Measurements from ENCODE around the gene PRPF38A.
"Not testable (repeated sequence)": the region's sequence is repeated elsewhere in the genome, so short reads cannot be mapped to it uniquely, and the experiment has no call there.

PRPF38A gene

GRCh38 chr1:52404116-52404974, at the start of gene PRPF38A, which contains the start of gene ORC1:
Gene PRPF38A, plus strand, starts transcription at chr1:52404602. Its CDS starts 148 bp downstream, at chr1:52404750.
Gene ORC1, minus strand, starts transcription at chr1:52404423. Its CDS starts 2,200 bp downstream, at chr1:52402223.
- DNase-seq (ENCODE audit: low spot score): peak; percentile 99

- DNase-seq (ENCODE audit: low spot score): no peak
These were observed 49.0 kb upstream of the PRPF38A start for GRCh38 chr1:52355436-52355835.

- DNase-seq (ENCODE audit: low spot score): no peak
These were observed 48.4 kb upstream of the PRPF38A start for GRCh38 chr1:52355847-52356505.

- no peak for DNase-seq (ENCODE audit: low spot score)
These were observed 47.5 kb upstream of the PRPF38A start for GRCh38 chr1:52356818-52357355.

- DNase-seq (ENCODE audit: low spot score): no peak
These were observed 47.0 kb upstream of the PRPF38A start for GRCh38 chr1:52357397-52357796.

GRCh38 chr1:52358851-52359497, 45.4 kb upstream of the PRPF38A start:
- no peak for DNase-seq (ENCODE audit: low spot score)

- no peak for DNase-seq (ENCODE audit: low spot score)
These were observed 44.5 kb upstream of the PRPF38A start for GRCh38 chr1:52359676-52360594.

- DNase-seq (ENCODE audit: low spot score): no peak
These were observed 43.8 kb upstream of the PRPF38A start for GRCh38 chr1:52360595-52360968.

- peak; percentile 13 for DNase-seq (ENCODE audit: low spot score)
These were observed 40.1 kb upstream of the PRPF38A start for GRCh38 chr1:52364235-52364839.

- DNase-seq (ENCODE audit: low spot score): peak; percentile 49
These were observed 39.2 kb upstream of the PRPF38A start for GRCh38 chr1:52365071-52365745.

GRCh38 chr1:52365746-52366516, 38.5 kb upstream of the PRPF38A start, which contains the start of gene CC2D1B:
Gene CC2D1B, minus strand, starts transcription at chr1:52366205. Its CDS starts 1,585 bp downstream, at chr1:52364620.
- peak; percentile 98 for DNase-seq (ENCODE audit: low spot score)

GRCh38 chr1:52366517-52366827, 37.9 kb upstream of the PRPF38A start:
- DNase-seq (ENCODE audit: low spot score): no peak

GRCh38 chr1:52367272-52367671, 37.1 kb upstream of the PRPF38A start:
- no peak for DNase-seq (ENCODE audit: low spot score)

- no peak for DNase-seq (ENCODE audit: low spot score)
These were observed 35.8 kb upstream of the PRPF38A start for GRCh38 chr1:52368383-52369172.

GRCh38 chr1:52369851-52370250, 34.6 kb upstream of the PRPF38A start:
- DNase-seq (ENCODE audit: low spot score): not testable (repeated sequence)

- no peak for DNase-seq (ENCODE audit: low spot score)
These were observed 19.0 kb upstream of the PRPF38A start for GRCh38 chr1:52385376-52385775.

GRCh38 chr1:52386458-52386857, 17.9 kb upstream of the PRPF38A start:
- no peak for DNase-seq (ENCODE audit: low spot score)

- no peak for DNase-seq (ENCODE audit: low spot score)
These were observed 11.2 kb upstream of the PRPF38A start for GRCh38 chr1:52393174-52393573.

GRCh38 chr1:52399629-52400028, 4.8 kb upstream of the PRPF38A start:
- DNase-seq (ENCODE audit: low spot score): no peak

Data from NAMALWA (cell line).